GM12878 (cell line): ENCODE results near the gene DHDH. TPM values are rescaled to one million over a fixed set of nuclear protein-coding genes. Genes with fewer than 3 reads are reported as not detected.

Experiments
- ATAC-seq: fragments of 200-7000 bp; cut with Tn5 transposase; 3 replicates; pipeline ENCODE4 v1.9.1; 2020; ENCODE audit warnings: mild to moderate bottlenecking, moderate library complexity
- BruUV-seq: library from RNA; stranded (reverse); fragments of 400-500 nt; replicated peaks from 2 replicates; lab custom pipeline; 2021; lab: Mats Ljungman, UMichigan
- CTCF ChIA-PET: fragments of 300-600 bp; sonication (Branson Sonifier 250); formaldehyde crosslinking; extraction: SDS; loops from one replicate; lab custom pipeline; 2021; ENCODE audit warnings: inconsistent platforms; lab: Yijun Ruan, JAX
- POLR2A ChIA-PET: fragments of 350-600 bp; formaldehyde crosslinking; extraction: SDS; loops from one replicate; lab custom pipeline; 2021; ENCODE audit warnings: inconsistent platforms; lab: Charles Lee
- RAD21 ChIA-PET: fragments of 300-600 bp; sonication (Branson Sonifier 250); formaldehyde crosslinking; loops from one replicate; lab custom pipeline; 2023; ENCODE audit warnings: antibody characterized with exemption; ENCODE audit not compliant: unreplicated experiment; lab: Charles Lee
- SMC1A ChIA-PET: fragments of 300-600 bp; sonication (Branson Sonifier 250); formaldehyde crosslinking; loops from one replicate; lab custom pipeline; 2023; ENCODE audit not compliant: unreplicated experiment, uncharacterized antibody; lab: Charles Lee
- DNase-seq: peaks from one replicate; pipeline ENCODE4 v3.0.0-alpha.2; 2011; ENCODE audit warnings: low read depth, low spot score
- FAIRE-seq: peaks from 3 replicates; lab custom pipeline; 2011; peaks lifted over from hg19 to GRCh38; lab: Jason Lieb, UNC
- H2AFZ ChIP-seq: 2 replicates; pipeline ENCODE4 v1.6.0; 2011; ENCODE audit warnings: low read depth, low read length, control low read depth; ENCODE audit not compliant: control insufficient read depth
- H3K27ac ChIP-seq: 2 replicates; pipeline ENCODE4 v1.5.1; 2011; ENCODE audit warnings: control low read depth; ENCODE audit not compliant: control insufficient read depth, insufficient read depth
- H3K27me3 ChIP-seq, 2 experiments: replicated peaks in 1 of 2; 2 replicates each; pipeline versions ENCODE4 v1.6.0 to v1.6.1; 2011; ENCODE audit warnings: low read length in 1 of 2; ENCODE audit not compliant: control insufficient read depth in 2 of 2, insufficient read depth in 2 of 2
- H3K36me3 ChIP-seq, 2 experiments: 2 replicates each; pipeline ENCODE4 v1.5.1; 2011; ENCODE audit warnings: low read length in 1 of 2; ENCODE audit not compliant: control insufficient read depth in 2 of 2, insufficient read depth in 2 of 2
- H3K4me1 ChIP-seq: 2 replicates; pipeline ENCODE4 v1.6.1; 2011; ENCODE audit warnings: mild to moderate bottlenecking, low read length, moderate library complexity, mixed read lengths; ENCODE audit not compliant: control insufficient read depth, insufficient read depth
- H3K4me2 ChIP-seq: 2 replicates; pipeline ENCODE4 v1.6.0; 2011; ENCODE audit warnings: control low read depth; ENCODE audit not compliant: control insufficient read depth, insufficient read depth
- H3K4me3 ChIP-seq: fragments of 200-600 bp; sonication (generic); 2 replicates; pipeline ENCODE4 v1.5.1; 2016
- H3K79me2 ChIP-seq: 2 replicates; pipeline ENCODE4 v1.6.0; 2011; ENCODE audit warnings: low read length; ENCODE audit not compliant: control insufficient read depth, insufficient read depth
- H3K9ac ChIP-seq: 2 replicates; pipeline ENCODE4 v1.8.0; 2011; ENCODE audit warnings: low read length, control low read depth, mixed read lengths; ENCODE audit not compliant: control insufficient read depth, insufficient read depth
- H3K9me3 ChIP-seq: replicated peaks from 3 replicates; pipeline ENCODE4 v1.5.1; 2011; ENCODE audit warnings: mild to moderate bottlenecking, low read length; ENCODE audit not compliant: control insufficient read depth, insufficient read depth
- H4K20me1 ChIP-seq: 2 replicates; pipeline ENCODE4 v1.6.0; 2011; ENCODE audit not compliant: control insufficient read depth, insufficient read depth
- CHD2 ChIP-seq: IDR thresholded peaks from 2 replicates; pipeline ENCODE4 v1.6.1; 2011; ENCODE audit warnings: low read depth, low read length, improper control_type of control experiment, borderline replicate concordance
- FOS ChIP-seq: IDR thresholded peaks from 3 replicates; pipeline ENCODE4 v1.6.1; 2011; ENCODE audit warnings: borderline replicate concordance; ENCODE audit not compliant: insufficient read length; ENCODE audit errors: extremely low read depth
- KLF5 ChIP-seq: fragments of 450-650 bp; IDR thresholded peaks from 2 replicates; pipeline ENCODE4 v1.6.1; 2014; ENCODE audit warnings: mild to moderate bottlenecking; ENCODE audit not compliant: partially characterized antibody
- NFYB ChIP-seq: IDR thresholded peaks from 2 replicates; pipeline ENCODE4 v1.6.1; 2011; ENCODE audit warnings: low read depth, mild to moderate bottlenecking, low read length, improper control_type of control experiment, moderate library complexity; ENCODE audit not compliant: insufficient read depth
- PML ChIP-seq: IDR thresholded peaks from 2 replicates; pipeline ENCODE4 v1.6.1; 2012; ENCODE audit warnings: low read length, inconsistent platforms
- POU2F2 ChIP-seq: IDR thresholded peaks from 3 replicates; pipeline ENCODE4 v1.6.1; 2011; ENCODE audit warnings: low read depth, mild to moderate bottlenecking, low read length, borderline replicate concordance
- SREBF2 ChIP-seq: IDR thresholded peaks from 2 replicates; pipeline ENCODE4 v1.6.1; 2012; ENCODE audit warnings: mild to moderate bottlenecking, low read length
- TAF1 ChIP-seq: IDR thresholded peaks from 2 replicates; pipeline ENCODE4 v1.6.1; 2011; ENCODE audit warnings: mild to moderate bottlenecking, low read depth, low read length, borderline replicate concordance
- WGBS: methylation state at CpG from one replicate; pipeline ENCODE4 v1.1.6; 2016; ENCODE audit warnings: low lambda C conversion rate; ENCODE audit not compliant: insufficient replicate concordance, insufficient coverage; ENCODE audit errors: missing lambda C conversion rate; 5-methylcytosine and 5-hydroxymethylcytosine counted together
- in situ Hi-C: fragments of 300-500 bp; cut with MboI; formaldehyde crosslinking; loops from 9 replicates; pipeline ENCODE4 v1.14.3; 2018; ENCODE audit warnings: mixed read lengths
- intact Hi-C: fragments of 100-400 bp; cut with micrococcal nuclease; formaldehyde crosslinking; loops from one replicate; pipeline ENCODE4 v1.14.2; 2022; ENCODE audit not compliant: unreplicated experiment
- polyA plus RNA-seq, 11 experiments: library from polyadenylated mRNA; depleted of rRNA in 4 of 11; unstranded in 6 of 11; stranded (reverse) in 5 of 11; fragments of >200 nt; fragmentation: Nextera tagmentation in 4 of 11; fragmentation: Illumina TruSeq in 1 of 11; extraction: Ambion mirVana in 4 of 11; extraction: Trizol in 1 of 11; gene quantifications; 1 replicate in 1 of 11; 2 replicates in 10 of 11; pipeline versions ENCODE4 v1.2.1 to v1.2.3, GENCODE V29; 2011 to 2016; ENCODE audit warnings: inconsistent platforms in 2 of 11, missing spikeins in 2 of 11, low read depth in 1 of 11
- total RNA-seq, 4 experiments: library from RNA; depleted of rRNA in 3 of 4; stranded (reverse); fragments of >200 nt in 3 of 4; fragmentation: Illumina TruSeq in 1 of 4; extraction: Trizol in 1 of 4; gene quantifications; 2 replicates each; pipeline versions ENCODE4 v1.2.1 to v1.2.3, GENCODE V29; 2013 to 2021
- TF ChIP-seq, protein P1 (sequence below): fragments of 450-650 bp; IDR thresholded peaks from 2 replicates; pipeline ENCODE4 v1.6.1; 2017; ENCODE audit warnings: mild to moderate bottlenecking, low read depth, inconsistent platforms; ENCODE audit not compliant: poor library complexity, severe bottlenecking
- TF ChIP-seq, protein P2 (sequence below): fragments of 450-650 bp; IDR thresholded peaks from 2 replicates; pipeline ENCODE4 v1.6.1; 2016; ENCODE audit warnings: mild to moderate bottlenecking, moderate library complexity, borderline replicate concordance

DHDH gene
- total and polyA plus RNA-seq, 10 of the 15 experiments (the other 5 are each of a cell fraction or from before 2014, with no cell fraction given): 0.13 to 0.21 (median 0.15) TPM; not detected in 7

DNA sequence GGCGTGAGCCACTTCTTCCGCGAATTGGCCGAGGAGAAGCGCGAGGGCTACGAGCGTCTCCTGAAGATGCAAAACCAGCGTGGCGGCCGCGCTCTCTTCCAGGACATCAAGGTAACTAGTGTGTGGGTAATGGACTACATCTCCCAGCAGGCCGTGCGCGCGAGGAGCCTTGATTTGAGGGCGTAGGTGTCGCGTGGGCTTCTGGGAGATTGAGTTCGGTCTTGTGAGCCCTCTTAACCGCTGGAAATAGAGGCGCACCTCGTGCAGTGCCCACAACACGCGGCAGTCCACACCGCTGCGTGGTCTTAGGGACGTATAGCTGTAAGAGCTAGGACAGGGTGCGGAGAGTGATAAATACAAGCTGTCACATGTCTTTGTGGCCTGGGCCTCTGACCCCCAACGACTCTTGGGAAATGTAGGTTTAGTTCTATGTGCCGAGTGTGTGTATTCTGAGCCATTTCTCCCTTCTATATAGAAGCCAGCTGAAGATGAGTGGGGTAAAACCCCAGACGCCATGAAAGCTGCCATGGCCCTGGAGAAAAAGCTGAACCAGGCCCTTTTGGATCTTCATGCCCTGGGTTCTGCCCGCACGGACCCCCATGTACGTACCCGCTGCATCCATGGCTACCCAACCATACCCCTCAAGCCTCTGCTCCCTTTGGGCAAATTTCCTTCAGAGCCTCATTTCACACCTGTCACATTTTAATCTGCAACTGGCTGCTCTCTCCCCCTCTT, 32.5 kb downstream of the DHDH start (continued):
- no peak for TF ChIP-seq TAF1
- TF ChIP-seq, protein P1, sequence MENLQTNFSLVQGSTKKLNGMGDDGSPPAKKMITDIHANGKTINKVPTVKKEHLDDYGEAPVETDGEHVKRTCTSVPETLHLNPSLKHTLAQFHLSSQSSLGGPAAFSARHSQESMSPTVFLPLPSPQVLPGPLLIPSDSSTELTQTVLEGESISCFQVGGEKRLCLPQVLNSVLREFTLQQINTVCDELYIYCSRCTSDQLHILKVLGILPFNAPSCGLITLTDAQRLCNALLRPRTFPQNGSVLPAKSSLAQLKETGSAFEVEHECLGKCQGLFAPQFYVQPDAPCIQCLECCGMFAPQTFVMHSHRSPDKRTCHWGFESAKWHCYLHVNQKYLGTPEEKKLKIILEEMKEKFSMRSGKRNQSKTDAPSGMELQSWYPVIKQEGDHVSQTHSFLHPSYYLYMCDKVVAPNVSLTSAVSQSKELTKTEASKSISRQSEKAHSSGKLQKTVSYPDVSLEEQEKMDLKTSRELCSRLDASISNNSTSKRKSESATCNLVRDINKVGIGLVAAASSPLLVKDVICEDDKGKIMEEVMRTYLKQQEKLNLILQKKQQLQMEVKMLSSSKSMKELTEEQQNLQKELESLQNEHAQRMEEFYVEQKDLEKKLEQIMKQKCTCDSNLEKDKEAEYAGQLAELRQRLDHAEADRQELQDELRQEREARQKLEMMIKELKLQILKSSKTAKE: peak; percentile 17

DNA sequence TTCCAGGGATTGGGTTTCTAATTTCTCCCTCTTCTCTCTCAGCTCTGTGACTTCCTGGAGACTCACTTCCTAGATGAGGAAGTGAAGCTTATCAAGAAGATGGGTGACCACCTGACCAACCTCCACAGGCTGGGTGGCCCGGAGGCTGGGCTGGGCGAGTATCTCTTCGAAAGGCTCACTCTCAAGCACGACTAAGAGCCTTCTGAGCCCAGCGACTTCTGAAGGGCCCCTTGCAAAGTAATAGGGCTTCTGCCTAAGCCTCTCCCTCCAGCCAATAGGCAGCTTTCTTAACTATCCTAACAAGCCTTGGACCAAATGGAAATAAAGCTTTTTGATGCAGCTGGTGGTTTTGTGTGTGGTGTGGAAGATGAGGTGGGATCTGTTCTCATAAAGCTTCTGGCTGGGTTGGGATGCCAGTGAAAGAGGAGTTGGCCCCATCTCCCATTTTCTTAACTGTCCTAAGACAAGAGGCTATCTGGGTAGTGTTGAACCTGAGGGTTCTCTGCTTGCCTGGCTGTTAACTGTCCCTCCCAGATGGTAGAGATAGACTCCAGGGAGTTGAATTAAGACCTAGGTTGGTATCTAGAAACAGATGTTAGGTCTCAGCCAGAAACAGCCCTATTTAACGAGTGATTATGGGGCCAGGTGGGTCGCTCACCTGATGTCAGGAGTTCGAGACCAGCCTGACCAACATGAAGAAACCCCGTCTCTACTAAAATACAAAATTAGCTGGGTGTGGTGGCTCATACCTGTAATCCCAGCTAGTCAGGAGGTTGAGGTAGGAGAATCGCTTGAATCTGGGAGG, 33.2 kb downstream of the DHDH start:
- DNase-seq: no peak
- CTCF ChIA-PET: interaction anchor here (0.6 to 3.1 kb wide), 17 partner anchors 12 to 375 kb away, joined by 3 to 31 read pairs (median 4); partner anchors contain the start of genes BAX, CA11, GYS1 and HSD17B14
- Histone ChIP-seq H4K20me1 (no peaks in the 10 kb centered on the region), H3K9me3 (no peaks in the 10 kb centered on the region), H2AFZ (no peak overlapping the region), H3K4me3 (peak overlapping the region; percentile 93), H3K4me1 (peaks cover 40% of the 10 kb centered on the region), H3K4me2 (peak overlapping the region; percentile 99), H3K79me2 (peaks cover 33% of the 10 kb centered on the region), H3K27me3 (no peaks in the 10 kb centered on the region), H3K9ac (peak overlapping the region; percentile 79), H3K27ac (peak overlapping the region; percentile 62), H3K36me3 (peaks cover 5 to 34% of the 10 kb centered on the region in 2 experiments)
- POLR2A ChIA-PET: interaction anchor here (0.6 to 4.2 kb wide), 11 partner anchors 12 to 178 kb away, joined by 3 to 53 read pairs (median 6); partner anchors contain the start of genes BAX, BCAT2, GYS1 and NUCB1
- intact Hi-C loops: loop anchor here (10.0 kb wide), 1 partner anchor 332 kb away; the partner anchor contains the start of gene DBP
- no peak for FAIRE-seq
- RAD21 ChIA-PET: interaction anchor here (0.5 to 1.7 kb wide), 9 partner anchors 9 to 176 kb away, joined by 3 to 8 read pairs (median 4); partner anchors contain the start of genes GYS1 and RUVBL2
- WGBS: 40% methylated on average over 10 of the region's 10 CpGs
- no peak for ATAC-seq
- BruUV-seq: no TSS peak
- SMC1A ChIA-PET: interaction anchor here (0.8 to 3.2 kb wide), 16 partner anchors 11 to 178 kb away, joined by 3 to 28 read pairs (median 4); partner anchors contain the start of genes DHDH, GYS1, HSD17B14 and RUVBL2
- in situ Hi-C loops: no loop called here
- TF ChIP-seq FOS (no peak), PML (no peak), KLF5 (no peak), SREBF2 (no peak), CHD2 (0 out of 2 replicates have a peak, but pooled peaks have one; percentile 18), NFYB (no peak), POU2F2 (0 out of 3 replicates have a peak, but pooled peaks have one; percentile 5)
- TF ChIP-seq, protein P2, sequence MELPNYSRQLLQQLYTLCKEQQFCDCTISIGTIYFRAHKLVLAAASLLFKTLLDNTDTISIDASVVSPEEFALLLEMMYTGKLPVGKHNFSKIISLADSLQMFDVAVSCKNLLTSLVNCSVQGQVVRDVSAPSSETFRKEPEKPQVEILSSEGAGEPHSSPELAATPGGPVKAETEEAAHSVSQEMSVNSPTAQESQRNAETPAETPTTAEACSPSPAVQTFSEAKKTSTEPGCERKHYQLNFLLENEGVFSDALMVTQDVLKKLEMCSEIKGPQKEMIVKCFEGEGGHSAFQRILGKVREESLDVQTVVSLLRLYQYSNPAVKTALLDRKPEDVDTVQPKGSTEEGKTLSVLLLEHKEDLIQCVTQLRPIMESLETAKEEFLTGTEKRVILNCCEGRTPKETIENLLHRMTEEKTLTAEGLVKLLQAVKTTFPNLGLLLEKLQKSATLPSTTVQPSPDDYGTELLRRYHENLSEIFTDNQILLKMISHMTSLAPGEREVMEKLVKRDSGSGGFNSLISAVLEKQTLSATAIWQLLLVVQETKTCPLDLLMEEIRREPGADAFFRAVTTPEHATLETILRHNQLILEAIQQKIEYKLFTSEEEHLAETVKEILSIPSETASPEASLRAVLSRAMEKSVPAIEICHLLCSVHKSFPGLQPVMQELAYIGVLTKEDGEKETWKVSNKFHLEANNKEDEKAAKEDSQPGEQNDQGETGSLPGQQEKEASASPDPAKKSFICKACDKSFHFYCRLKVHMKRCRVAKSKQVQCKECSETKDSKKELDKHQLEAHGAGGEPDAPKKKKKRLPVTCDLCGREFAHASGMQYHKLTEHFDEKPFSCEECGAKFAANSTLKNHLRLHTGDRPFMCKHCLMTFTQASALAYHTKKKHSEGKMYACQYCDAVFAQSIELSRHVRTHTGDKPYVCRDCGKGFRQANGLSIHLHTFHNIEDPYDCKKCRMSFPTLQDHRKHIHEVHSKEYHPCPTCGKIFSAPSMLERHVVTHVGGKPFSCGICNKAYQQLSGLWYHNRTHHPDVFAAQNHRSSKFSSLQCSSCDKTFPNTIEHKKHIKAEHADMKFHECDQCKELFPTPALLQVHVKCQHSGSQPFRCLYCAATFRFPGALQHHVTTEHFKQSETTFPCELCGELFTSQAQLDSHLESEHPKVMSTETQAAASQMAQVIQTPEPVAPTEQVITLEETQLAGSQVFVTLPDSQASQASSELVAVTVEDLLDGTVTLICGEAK: no peak
